Dermis microvascular lymphatic vessel endothelial cell (primary cell): ENCODE results near the gene CYB5R3. TPM values are rescaled to one million over a fixed set of nuclear protein-coding genes. Genes with fewer than 3 reads are reported as not detected.
"Not testable (repeated sequence)": the region's sequence is repeated elsewhere in the genome, so short reads cannot be mapped to it uniquely, and the experiment has no call there.

Source experiments
- DNase-seq, 2 donors: peaks; one replicate each; pipeline versions ENCODE4 v3.0.0 to v3.0.0-alpha.2; 2010; ENCODE audit warnings: low read depth in 2 of 2
- total RNA-seq: library from RNA; depleted of rRNA; stranded (reverse); fragments of >200 nt; gene quantifications from 2 replicates; pipeline ENCODE4 v1.2.1, GENCODE V29; 2014

CYB5R3 gene
- total RNA-seq, 1 donor from 2014 or later = 105 TPM

- no peak for DNase-seq
Observed at GRCh38 chr22:42624551-42625106, 24.6 kb downstream of the CYB5R3 start.

DNA sequence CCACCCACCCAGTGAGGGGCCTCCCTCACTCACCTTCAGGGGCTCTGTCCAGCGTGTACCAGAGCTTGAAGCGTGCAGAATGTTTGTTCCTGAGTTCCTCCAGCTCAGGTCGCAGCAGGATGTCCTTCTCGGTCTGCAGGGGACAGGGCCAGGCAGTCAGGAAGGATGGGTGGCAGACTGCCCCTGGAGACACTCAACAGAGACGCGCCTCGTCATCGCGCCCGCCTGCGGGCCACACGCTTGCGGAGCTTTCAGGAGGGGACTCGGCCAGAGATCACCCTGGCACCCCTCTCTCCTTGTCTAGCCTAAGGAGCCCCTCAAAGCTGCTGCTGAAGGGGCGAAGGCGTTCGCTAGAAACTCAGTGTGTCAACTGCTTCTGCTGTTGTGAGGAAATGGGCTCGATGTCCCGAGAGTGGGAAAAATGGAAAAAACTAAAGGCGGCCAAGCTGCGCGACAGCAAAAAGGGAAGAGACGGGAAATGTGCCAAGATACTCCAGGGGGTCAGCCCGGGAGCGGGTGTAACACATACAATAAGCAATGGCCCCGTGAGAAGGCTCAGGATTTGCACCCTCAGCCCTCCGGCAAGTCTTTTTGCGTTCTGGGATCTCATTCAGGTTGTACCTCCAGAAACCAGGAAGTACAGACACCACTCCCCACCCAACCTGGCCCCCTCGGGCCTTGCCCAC, 25.3 kb downstream of the CYB5R3 start:
- DNase-seq = peak; percentile 40 to 62

DNA sequence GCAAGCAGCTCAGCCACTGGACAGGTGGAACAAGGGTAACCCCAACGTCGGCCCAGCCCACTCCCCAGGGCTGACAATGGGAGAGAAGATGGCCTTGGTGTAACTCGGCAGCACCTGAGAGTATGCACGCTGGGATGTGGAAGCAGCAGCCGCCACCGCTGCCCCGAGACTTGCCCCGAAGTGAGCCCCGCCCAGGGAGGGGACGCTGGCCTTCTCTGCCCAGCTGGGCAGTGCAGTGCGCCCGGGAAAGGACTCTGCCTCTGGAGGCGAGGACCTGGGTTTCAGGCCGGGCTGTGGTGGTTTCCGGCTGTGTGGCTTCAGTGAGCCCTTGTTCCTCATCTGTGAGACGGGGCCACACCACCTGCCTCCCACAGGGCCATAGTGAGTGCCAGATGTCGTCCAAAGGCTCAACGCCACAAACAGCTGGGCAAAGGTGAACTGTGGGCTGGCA, 25.9 kb downstream of the CYB5R3 start:
- DNase-seq = no peak

DNA sequence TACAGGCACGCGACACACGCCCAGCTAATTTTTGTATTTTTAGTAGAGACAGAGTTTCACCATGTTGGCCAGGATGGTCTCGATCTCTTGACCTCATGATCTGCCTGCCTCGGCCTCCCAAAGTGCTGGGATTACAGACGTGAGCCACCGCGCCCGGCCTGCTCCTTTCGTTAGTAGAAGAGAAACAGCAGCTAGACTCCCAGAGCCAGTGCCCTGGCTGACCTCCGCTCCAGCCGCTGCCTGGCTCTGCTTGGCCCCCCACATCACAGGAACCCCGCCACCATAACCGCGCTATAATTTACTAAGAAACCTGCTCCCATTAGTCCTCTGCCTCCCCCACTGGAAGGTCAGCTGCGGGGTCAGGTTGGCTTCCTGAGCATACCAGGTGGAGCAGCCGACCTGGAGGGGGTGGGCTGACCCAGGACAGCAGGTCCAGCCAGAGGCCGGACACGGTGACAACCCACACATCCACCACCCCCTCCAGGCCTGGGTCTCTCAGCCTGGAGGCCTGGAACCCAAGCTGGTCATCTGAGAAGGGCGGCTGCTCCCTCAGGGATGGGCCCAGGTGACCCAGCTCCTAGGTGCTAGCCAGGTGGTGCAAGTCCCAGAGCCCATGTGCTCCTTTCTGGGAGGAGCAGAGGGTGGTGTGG, 27.0 kb downstream of the CYB5R3 start:
- DNase-seq = no peak

GRCh38 chr22:42621505-42622002, 27.6 kb downstream of the CYB5R3 start:
- DNase-seq = peak; percentile 50 to 71

DNA sequence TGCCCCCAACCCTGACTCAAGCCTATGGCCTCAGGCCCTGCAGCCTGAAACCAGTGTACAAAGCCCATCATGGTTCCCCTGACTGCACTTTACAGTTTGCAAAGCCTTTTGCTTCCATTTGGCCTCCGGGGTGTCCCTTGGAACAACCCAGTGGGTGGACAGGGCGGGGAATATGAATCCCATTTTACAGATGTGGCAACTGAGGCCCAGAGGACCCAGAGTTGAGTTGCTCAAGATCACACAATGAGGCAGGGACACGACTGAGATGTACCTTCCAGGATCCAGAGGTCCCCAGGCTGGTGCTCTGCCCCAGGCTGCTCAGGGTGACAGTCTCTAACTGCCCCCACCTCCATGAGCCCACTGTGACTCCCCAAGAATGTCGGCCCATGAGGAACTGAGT, 29.1 kb downstream of the CYB5R3 start:
- DNase-seq = no peak

DNA sequence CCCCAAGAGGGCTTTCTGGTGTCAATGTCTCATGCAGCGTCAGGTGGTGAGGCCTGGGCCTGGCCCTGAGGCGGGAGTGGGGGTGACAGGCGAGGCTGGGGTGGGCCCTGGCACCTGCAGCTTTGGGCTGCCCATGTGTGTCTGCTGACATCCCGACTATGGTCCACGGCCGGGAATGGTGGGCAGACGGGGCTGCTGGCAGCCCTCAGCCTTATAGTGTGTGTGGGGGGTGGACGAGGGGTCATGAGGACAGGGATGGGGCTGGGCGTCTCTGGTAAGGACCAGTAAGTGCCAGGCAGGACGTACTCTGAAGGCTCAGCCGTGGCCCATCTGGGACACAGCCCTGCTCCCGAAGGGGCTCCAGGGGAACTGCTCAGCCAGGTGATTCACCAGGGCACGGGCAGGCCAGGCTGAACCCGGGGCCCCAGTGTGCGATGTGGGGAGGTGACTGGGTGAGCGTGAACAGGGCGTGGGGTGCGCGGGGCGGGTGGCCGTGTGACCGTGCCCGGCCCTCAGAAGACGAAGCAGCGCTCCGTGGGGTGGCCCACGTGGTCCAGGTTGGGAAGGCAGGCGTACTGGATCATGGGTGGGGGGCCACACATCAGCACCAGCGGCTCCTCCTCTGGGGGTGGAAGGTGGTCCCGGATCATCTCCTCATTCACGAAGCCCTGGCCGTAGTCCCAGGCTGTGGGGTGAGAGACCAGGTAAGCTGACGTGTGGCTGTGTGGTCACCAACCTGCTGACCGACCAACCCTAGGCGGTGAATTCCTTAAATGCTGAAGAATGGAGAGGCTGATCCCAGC, 29.7 kb downstream of the CYB5R3 start:
- DNase-seq = no peak

DNA sequence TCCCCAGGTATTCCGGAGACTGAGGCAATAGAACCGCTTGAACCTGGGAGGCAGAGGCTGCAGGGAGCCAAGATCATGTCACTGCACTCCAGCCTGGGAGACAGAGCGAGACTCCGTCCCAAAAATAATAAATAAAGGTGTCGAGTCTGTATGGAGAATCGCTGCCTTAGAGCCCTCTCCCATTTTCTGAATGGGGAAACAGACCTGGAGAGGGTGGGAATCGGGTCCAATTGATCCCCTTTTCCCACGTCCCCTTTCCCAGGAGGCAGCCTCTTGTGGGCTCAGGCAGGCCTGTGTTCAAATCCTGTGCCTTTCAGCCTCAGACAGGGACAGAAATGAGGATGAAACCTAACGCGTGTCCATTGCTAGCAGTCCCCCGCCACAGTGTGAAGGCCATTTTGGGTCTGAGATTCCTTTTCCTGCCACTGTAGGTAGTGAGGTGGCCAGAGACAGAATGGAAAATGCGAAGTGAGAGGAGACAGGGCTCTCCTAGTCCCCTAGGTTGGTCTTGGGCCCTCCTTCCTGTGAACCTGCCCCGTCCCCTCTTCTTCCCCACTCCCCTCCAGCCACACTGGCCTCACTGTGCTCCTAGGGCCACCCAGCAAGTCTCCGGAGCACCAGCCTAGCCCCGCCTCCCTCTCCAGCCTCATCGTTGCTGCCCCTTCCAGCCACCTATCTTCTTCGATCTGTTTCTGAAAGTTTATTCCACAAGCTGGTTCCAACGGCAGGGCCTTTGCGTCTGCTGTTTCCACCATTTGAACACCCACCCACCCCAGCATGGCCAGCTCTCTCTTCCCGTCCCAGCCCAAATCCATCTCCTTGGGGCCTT, 31.8 kb downstream of the CYB5R3 start:
- no peak for DNase-seq

DNA sequence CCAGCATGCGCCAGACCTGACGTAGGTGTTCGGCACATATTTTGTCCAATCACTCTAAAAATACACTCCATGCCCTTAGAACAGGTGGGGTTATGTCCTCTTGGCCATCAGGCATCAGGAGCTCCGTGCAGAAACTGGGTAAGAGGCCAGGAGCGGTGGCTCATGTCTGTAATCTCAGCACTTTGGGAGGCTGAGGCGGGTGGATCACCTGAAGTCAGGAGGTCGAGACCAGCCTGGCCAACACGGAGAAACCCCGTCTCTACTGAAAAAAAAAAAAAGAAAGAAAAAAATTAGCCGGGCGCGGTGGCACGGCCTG, 33.4 kb downstream of the CYB5R3 start:
- DNase-seq = not testable (repeated sequence)

DNA sequence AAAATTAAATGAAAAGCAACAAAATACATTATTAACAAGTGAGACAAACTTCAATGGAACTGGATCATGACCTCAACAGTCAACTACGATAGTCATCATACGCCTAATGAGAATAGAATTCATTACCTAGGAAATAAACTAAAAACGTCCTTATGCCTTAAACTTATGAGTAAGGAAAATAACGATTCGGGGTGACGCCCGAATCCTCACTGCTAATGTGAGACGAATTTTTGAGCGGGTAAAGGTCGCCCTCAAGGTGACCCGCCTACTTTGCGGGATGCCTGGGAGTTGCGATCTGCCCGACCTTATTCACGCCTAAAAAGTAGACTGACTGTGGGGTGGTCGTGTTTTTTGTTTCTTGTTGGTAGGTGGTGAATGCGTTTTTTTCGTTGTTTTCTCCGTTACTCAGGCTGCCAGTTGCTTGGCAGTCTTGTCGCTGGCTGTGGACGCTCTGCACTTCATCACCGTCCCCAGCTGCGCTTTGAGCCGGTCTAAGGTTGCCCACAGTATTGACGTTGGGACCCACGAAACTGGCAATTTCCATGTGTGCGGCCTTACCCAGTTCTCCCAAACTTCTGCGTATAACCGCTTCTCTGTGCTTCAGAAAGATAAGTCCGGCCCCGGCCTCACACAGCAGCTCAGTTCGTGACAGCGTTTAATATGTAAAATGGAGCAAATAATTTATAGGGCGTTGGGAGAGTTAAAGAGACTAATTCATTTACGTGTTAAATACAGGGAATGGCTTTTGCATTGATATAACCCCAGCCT, 33.9 kb downstream of the CYB5R3 start:
- peak; percentile 95 for DNase-seq

GRCh38 chr22:42614312-42615091, 34.7 kb downstream of the CYB5R3 start, which contains the start of gene POLDIP3:
POLDIP3 (minus strand) TSS chr22:42614883; CDS start chr22:42614857, 26 bp downstream.
- peak; percentile 97 to 99 for DNase-seq

- DNase-seq = peak in 1 of 2 donors; percentile 32
Observed at GRCh38 chr22:42613872-42614301, 35.3 kb downstream of the CYB5R3 start.

DNA sequence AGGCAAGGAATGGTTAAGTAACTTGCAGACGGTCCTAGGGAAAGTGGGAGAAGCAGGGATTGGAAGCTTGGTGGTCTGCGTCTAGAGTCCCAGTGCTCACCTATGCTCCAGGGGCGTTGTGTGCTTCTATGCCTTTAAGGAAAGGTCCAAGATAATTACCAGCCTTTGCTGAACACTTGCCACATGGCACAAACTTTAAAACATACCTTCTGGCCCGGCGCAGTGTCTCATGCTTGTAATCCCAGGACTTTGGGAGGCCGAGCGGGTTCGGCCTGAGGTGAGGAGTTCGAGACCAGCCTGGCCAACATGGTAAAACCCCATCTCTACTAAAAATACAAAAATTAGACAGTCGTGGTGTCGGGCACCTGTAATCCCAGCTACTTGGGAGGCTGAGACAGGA, 36.9 kb downstream of the CYB5R3 start:
- DNase-seq = no peak

DNA sequence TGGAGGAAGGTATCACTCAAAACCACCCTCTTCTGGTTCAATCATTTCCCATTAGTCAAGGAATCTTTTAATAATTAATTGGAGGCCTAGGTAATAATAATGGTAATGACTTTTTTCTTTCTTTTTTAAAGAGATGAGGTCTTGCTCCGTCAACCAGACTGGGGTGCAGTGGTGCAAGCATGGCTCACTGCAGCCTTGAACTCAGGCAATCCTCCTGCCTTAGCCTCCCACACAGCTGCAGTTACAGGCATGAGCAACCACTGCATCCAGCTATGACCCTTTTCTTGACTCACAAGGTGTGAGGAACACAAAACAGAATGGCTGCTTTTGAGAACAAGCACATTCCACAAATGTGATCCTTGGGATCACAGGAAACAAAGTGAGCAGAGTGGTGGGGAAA, 38.1 kb downstream of the CYB5R3 start:
- no peak for DNase-seq

DNA sequence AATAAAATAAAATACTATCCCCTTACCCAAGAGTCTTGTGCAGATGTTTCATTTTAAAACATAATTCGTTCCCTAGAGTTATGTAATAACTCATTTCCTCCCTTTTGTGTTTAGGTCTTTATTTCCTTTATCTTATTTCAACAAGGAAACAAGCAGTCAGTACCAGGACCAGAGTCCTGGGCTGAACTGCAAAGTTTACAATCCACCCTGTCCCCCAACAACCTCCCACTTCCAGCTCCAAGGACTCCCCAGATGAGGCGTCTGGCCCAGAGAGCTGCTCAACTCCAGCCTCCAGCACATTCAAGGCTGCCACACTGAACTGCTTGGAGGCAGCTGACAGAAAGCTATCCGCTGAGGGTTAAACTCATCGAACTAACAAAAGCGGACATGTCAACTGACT, 39.0 kb downstream of the CYB5R3 start:
- no peak for DNase-seq

GRCh38 chr22:42608823-42609361, 40.3 kb downstream of the CYB5R3 start:
- DNase-seq = peak; percentile 53 to 72

GRCh38 chr22:42608136-42608822, 40.9 kb downstream of the CYB5R3 start:
- DNase-seq = no peak

DNA sequence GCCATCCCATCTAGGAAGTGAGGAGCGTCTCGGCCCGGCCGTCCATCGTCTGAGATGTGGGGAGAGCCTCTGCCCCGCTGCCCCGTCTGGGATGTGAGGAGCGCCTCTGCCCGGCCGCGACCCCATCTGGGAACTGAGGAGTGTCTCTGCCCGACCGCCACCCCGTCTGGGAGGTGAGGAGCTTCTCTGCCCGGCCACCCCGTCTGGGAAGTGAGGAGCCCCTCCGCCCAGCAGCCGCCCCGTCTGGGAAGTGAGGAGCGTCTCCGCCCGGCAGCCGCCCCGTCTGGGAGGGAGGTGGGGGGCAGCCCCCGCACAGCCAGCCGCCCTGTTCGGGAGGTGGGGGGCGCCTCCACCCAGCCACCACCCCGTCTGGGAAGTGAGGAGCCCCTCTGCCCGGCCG, 41.6 kb downstream of the CYB5R3 start:
- DNase-seq = not testable (repeated sequence)
